ENCODE data around the gene NCOA7.

- TF ChIP-seq CTCF (IDR thresholded peaks at IDR 0.05) = no peak
- no peak for TF ChIP-seq POLR2A (IDR thresholded peaks at IDR 0.05)
Measured at GRCh38 chr6:125844989-125845388, 54.2 kb downstream of the NCOA7 start.
